Cardiac muscle cell (in vitro differentiated cells and primary cell): Measurements from ENCODE around the gene HSDL1. TPM values are rescaled to one million over a fixed set of nuclear protein-coding genes. Genes with fewer than 3 reads are reported as not detected.

Source experiments
- DNase-seq, 2 donors: peaks; one replicate each; pipeline versions ENCODE4 v3.0.0 to v3.0.0-alpha.2; 2010 to 2017; ENCODE audit warnings: low read depth in 1 of 2, low spot score in 1 of 2
- H3K27ac ChIP-seq: fragments of 200-600 bp; sonication (generic); 2 replicates; pipeline ENCODE4 v1.5.1; 2016
- H3K27me3 ChIP-seq: fragments of 200-600 bp; sonication (generic); 2 replicates; pipeline ENCODE4 v1.6.0; 2016; ENCODE audit warnings: control low read depth
- H3K36me3 ChIP-seq: fragments of 200-600 bp; sonication (generic); 2 replicates; pipeline ENCODE4 v1.5.1; 2016; ENCODE audit warnings: control low read depth
- H3K4me1 ChIP-seq: fragments of 200-600 bp; sonication (generic); 2 replicates; pipeline ENCODE4 v1.8.1; 2017; ENCODE audit warnings: low read depth, mild to moderate bottlenecking, mixed run types
- H3K4me3 ChIP-seq: fragments of 200-600 bp; sonication (generic); 2 replicates; pipeline ENCODE4 v1.5.1; 2016; ENCODE audit warnings: mild to moderate bottlenecking
- H3K9me3 ChIP-seq: fragments of 200-600 bp; sonication (generic); 2 replicates; pipeline ENCODE4 v1.5.1; 2017; ENCODE audit warnings: low read depth, mild to moderate bottlenecking, control low read depth
- CTCF ChIP-seq: IDR thresholded peaks from 2 replicates; pipeline ENCODE4 v1.5.1; 2012; ENCODE audit warnings: low read depth, mild to moderate bottlenecking, low read length
- polyA plus RNA-seq: library from polyadenylated mRNA; unstranded; fragments of >200 nt; fragmentation: Nextera tagmentation; extraction: Ambion mirVana; gene quantifications from 2 replicates; pipeline ENCODE4 v1.2.1, GENCODE V29; 2016
- total RNA-seq: library from RNA; depleted of rRNA; stranded (reverse); fragments of >200 nt; gene quantifications from 2 replicates; pipeline ENCODE4 v1.2.3, GENCODE V29; 2016

HSDL1 gene
- total and polyA plus RNA-seq, 2 experiments from 2014 or later, result 51.7 to 60.0 TPM

- TF ChIP-seq CTCF, result no peak
- peaks cover 4% of the 10 kb centered on the region for H3K27me3 ChIP-seq
- H3K9me3 ChIP-seq, result no peaks in the 10 kb centered on the region
- H3K27ac ChIP-seq, result no peak overlapping the region
- H3K36me3 ChIP-seq, result no peaks in the 10 kb centered on the region
- H3K4me1 ChIP-seq, result no peaks in the 10 kb centered on the region
- H3K4me3 ChIP-seq, result no peak overlapping the region
- DNase-seq, result no peak
Measured at GRCh38 chr16:84159800-84160199, 14.8 kb upstream of the HSDL1 start.

- no peaks in the 10 kb centered on the region for H3K36me3 ChIP-seq
- peaks cover under 1% of the 10 kb centered on the region for H3K27me3 ChIP-seq
- no peak overlapping the region for H3K27ac ChIP-seq
- H3K4me1 ChIP-seq, result no peaks in the 10 kb centered on the region
- no peak for DNase-seq
- no peak overlapping the region for H3K4me3 ChIP-seq
- TF ChIP-seq CTCF, result no peak
- H3K9me3 ChIP-seq, result no peaks in the 10 kb centered on the region
Measured at GRCh38 chr16:84159007-84159406, 14.0 kb upstream of the HSDL1 start.

- no peaks in the 10 kb centered on the region for H3K36me3 ChIP-seq
- no peak for DNase-seq
- TF ChIP-seq CTCF, result peak; percentile 9
- no peak overlapping the region for H3K4me3 ChIP-seq
- no peaks in the 10 kb centered on the region for H3K4me1 ChIP-seq
- no peaks in the 10 kb centered on the region for H3K9me3 ChIP-seq
- H3K27me3 ChIP-seq, result no peaks in the 10 kb centered on the region
- no peak overlapping the region for H3K27ac ChIP-seq
Measured at GRCh38 chr16:84156342-84156784, 11.4 kb upstream of the HSDL1 start.

- H3K27me3 ChIP-seq, result no peaks in the 10 kb centered on the region
Measured at GRCh38 chr16:84155771-84156170, 10.8 kb upstream of the HSDL1 start.

GRCh38 chr16:84155226-84155625 lies 10.2 kb upstream of the HSDL1 start:
- no peak for TF ChIP-seq CTCF
- Histone ChIP-seq H3K36me3 (no peaks in the 10 kb centered on the region), H3K4me1 (no peaks in the 10 kb centered on the region), H3K27ac (no peak overlapping the region), H3K4me3 (no peak overlapping the region), H3K27me3 (no peaks in the 10 kb centered on the region), H3K9me3 (no peaks in the 10 kb centered on the region)
- no peak for DNase-seq

More at GRCh38 chr16:84155771-84156170, 10.8 kb upstream of the HSDL1 start:
- Histone ChIP-seq H3K4me3 (no peak overlapping the region), H3K36me3 (no peaks in the 10 kb centered on the region), H3K27ac (no peak overlapping the region), H3K9me3 (no peaks in the 10 kb centered on the region), H3K4me1 (no peaks in the 10 kb centered on the region)
- no peak for DNase-seq
- no peak for TF ChIP-seq CTCF
